GM12873 (cell line): ENCODE measurements around the gene NOTCH3.
A peak's percentile ranks its signal among the peaks of the same experiment; 100 is the strongest.

Experiments used
- TF ChIP-seq, protein P1 (sequence below): IDR thresholded peaks from 2 replicates; pipeline ENCODE4 v1.5.1; 2012; ENCODE audit warnings: low read depth, mild to moderate bottlenecking, moderate library complexity, low read length, control low read depth; ENCODE audit not compliant: insufficient read depth; ENCODE audit errors: missing control alignments

The NOTCH3 gene

GRCh38 chr19:15169541-15170285, 31.1 kb downstream of the NOTCH3 start:
- TF ChIP-seq, protein P1, sequence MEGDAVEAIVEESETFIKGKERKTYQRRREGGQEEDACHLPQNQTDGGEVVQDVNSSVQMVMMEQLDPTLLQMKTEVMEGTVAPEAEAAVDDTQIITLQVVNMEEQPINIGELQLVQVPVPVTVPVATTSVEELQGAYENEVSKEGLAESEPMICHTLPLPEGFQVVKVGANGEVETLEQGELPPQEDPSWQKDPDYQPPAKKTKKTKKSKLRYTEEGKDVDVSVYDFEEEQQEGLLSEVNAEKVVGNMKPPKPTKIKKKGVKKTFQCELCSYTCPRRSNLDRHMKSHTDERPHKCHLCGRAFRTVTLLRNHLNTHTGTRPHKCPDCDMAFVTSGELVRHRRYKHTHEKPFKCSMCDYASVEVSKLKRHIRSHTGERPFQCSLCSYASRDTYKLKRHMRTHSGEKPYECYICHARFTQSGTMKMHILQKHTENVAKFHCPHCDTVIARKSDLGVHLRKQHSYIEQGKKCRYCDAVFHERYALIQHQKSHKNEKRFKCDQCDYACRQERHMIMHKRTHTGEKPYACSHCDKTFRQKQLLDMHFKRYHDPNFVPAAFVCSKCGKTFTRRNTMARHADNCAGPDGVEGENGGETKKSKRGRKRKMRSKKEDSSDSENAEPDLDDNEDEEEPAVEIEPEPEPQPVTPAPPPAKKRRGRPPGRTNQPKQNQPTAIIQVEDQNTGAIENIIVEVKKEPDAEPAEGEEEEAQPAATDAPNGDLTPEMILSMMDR = no peak

GRCh38 chr19:15166700-15167099, 34.1 kb downstream of the NOTCH3 start:
- TF ChIP-seq, protein P1 = no peak

DNA sequence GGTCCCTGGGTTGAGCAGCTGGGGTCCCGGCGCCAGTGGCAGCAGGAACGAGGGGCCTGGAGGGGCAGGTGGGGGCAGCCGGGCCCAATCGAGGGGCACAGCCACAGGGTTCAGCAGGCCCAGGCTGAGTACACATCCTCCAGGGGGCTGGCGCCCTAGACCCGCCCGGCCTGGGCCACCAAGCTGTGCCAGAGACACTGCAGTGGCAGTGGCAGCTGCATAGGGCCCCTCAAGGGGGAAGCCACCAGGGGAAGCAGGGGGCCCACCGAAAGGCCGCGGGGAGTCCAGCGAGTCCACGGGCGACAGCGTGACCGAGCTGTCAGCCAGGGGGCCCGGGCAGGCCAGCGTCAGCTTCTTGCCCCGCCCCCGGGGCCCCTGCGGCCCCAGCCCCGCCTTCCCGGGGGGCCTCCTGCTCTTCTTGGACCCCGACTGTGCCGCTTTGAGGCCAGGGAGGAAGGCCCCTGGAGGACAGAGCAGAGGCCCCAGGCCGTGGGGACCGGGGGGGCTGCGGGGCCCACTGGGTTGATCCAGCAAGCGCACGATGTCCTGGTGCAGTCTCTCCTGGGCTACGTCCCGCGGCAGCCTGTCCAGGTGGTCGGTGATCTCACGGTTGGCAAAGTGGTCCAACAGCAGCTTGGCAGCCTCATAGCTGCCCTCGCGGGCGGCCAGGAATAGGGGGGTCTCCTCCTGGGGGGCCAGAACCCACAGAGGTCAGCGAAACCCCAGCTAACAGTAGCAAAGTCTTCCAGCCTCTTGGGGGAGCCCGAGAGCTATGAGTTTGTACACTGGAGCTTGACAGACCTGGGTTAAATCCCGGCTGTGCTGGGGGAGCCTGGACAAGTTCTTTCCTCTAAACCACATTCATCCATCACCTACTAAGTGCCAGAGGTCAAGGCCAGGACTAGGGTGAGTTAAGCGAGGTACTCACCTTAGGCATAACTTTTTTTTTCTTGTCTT, 39.5 kb downstream of the NOTCH3 start:
- TF ChIP-seq, protein P1 = peak; percentile 81

- TF ChIP-seq, protein P1 = no peak
These were observed 41.5 kb downstream of the NOTCH3 start for GRCh38 chr19:15159251-15159650.

DNA sequence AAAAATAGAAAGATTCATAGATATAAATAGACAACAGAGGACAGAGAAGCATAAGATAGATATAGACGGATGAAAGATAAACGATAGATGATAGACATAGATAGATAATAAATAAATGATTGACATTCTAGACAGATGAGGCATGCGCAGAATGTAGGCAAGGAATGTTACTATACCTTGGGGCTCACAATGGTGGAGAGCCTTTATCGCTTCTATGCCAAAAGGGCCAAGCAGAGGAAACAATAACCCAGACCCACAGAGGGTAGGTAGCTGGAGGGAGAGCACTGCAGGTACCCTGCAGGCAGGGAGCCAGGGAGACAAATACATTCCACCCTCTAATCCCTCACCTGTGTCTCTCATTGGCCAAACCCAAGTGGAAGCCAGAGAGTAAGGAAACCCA, 44.4 kb downstream of the NOTCH3 start:
- TF ChIP-seq, protein P1 = no peak

GRCh38 chr19:15155296-15155695, 45.5 kb downstream of the NOTCH3 start:
- TF ChIP-seq, protein P1 = no peak

DNA sequence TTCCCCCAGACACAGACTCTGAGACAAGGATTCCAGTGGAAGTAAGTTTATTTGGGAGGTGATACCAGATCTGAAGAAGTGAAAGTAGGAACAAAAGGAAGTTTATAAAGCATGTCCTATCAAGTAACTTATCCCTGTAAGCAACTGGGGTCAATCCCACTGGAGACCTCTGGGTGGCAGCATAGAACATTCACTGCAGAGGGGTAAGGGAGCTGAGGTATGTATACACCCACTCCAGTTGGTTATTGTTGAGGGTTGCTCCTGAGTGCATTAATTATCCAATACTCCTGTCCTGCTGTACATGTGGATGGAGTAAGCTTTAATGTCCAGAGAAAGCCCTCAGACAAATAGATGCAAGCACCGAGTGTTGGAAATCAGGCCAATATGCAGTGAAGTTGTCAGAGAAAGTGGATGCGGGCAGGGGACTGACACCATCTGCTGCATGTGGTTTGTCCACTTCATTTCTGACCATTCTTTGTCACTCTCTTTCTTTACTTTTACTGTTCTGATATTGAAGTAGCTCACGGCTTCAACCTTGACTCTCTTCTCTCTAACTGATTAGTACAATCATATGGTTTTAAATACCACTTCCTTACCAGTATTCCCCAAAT, 46.7 kb downstream of the NOTCH3 start:
- TF ChIP-seq, protein P1 = peak; percentile 72
